Esophagus squamous epithelium (tissue), 5 donors: ENCODE data around the gene CA9. TPM values are rescaled to one million over a fixed set of nuclear protein-coding genes. Genes with fewer than 3 reads are reported as not detected.

Experiments used
- DNase-seq: peaks from one replicate; lab custom pipeline; 2025; lab: John Stamatoyannopoulos, UW
- H3K27ac ChIP-seq, 4 donors: fragments of 200-600 bp; sonication (generic); one replicate each; pipeline ENCODE4 v1.5.1; 2016 to 2019; ENCODE audit warnings: mild to moderate bottlenecking in 1 of 4
- H3K27me3 ChIP-seq, 4 donors: fragments of 200-600 bp; sonication (generic); 1 replicate in 3 of 4; 2 replicates in 1 of 4; pipeline versions ENCODE4 v1.5.1 to v1.6.0; 2017 to 2021; ENCODE audit warnings: antibody characterized with exemption in 1 of 4
- H3K36me3 ChIP-seq, 3 donors: fragments of 200-600 bp; sonication (generic); one replicate each; pipeline ENCODE4 v1.5.1; 2016 to 2019
- H3K4me1 ChIP-seq, 3 donors: fragments of 200-600 bp; sonication (generic); one replicate each; pipeline ENCODE4 v1.5.1; 2017 to 2019
- H3K4me3 ChIP-seq, 4 donors: fragments of 200-600 bp; sonication (generic); 1 replicate in 3 of 4; 2 replicates in 1 of 4; pipeline ENCODE4 v1.5.1; 2016 to 2019; ENCODE audit warnings: mild to moderate bottlenecking in 2 of 4, moderate library complexity in 1 of 4
- H3K9me3 ChIP-seq, 3 donors: fragments of 200-600 bp; sonication (generic); one replicate each; pipeline ENCODE4 v1.5.1; 2016 to 2019
- POLR2A ChIP-seq, 4 donors: fragments of 450-650 bp; IDR thresholded peaks; one replicate each; pipeline ENCODE4 v1.6.1; 2017; ENCODE audit warnings: antibody characterized with exemption in 4 of 4, mild to moderate bottlenecking in 4 of 4, moderate library complexity in 3 of 4
- WGBS, 2 donors: methylation state at CpG; one replicate each; pipeline ENCODE4 v1.1.5; 2018; 5-methylcytosine and 5-hydroxymethylcytosine counted together
- intact Hi-C: fragments of 100-400 bp; cut with DNase I; formaldehyde crosslinking; loops from one replicate; pipeline ENCODE4 v1.15.0; 2022
- total RNA-seq, 4 donors: library from RNA; depleted of rRNA; stranded (reverse); fragments of >200 nt; gene quantifications; one replicate each; pipeline ENCODE4 v1.1.0, GENCODE V29; 2016
- TF ChIP-seq, protein P1 (sequence below), 6 experiments: fragments of 450-650 bp in 4 of 6; fragments of 200-600 bp in 2 of 6; sonication (generic) in 2 of 6; IDR thresholded peaks; one replicate each; pipeline ENCODE4 v1.5.1; 2016 to 2019; ENCODE audit warnings: antibody characterized with exemption in 6 of 6, mild to moderate bottlenecking in 4 of 6, moderate library complexity in 4 of 6
- donor health status: DM: yes; HTN: yes; CAD: no.

The CA9 gene
- total RNA-seq, 4 donors from 2014 or later: 2.2 TPM; not detected in 3

DNA sequence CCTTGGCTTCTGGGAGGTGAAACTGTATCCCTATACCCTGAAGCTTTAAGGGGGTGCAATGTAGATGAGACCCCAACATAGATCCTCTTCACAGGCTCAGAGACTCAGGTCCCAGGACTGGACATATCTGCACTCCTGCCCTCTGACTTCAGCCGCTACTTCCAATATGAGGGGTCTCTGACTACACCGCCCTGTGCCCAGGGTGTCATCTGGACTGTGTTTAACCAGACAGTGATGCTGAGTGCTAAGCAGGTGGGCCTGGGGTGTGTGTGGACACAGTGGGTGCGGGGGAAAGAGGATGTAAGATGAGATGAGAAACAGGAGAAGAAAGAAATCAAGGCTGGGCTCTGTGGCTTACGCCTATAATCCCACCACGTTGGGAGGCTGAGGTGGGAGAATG, 5.4 kb downstream of the CA9 start:
- TF ChIP-seq POLR2A (IDR thresholded peaks at IDR 0.05): no peak
- TF ChIP-seq, protein P1, sequence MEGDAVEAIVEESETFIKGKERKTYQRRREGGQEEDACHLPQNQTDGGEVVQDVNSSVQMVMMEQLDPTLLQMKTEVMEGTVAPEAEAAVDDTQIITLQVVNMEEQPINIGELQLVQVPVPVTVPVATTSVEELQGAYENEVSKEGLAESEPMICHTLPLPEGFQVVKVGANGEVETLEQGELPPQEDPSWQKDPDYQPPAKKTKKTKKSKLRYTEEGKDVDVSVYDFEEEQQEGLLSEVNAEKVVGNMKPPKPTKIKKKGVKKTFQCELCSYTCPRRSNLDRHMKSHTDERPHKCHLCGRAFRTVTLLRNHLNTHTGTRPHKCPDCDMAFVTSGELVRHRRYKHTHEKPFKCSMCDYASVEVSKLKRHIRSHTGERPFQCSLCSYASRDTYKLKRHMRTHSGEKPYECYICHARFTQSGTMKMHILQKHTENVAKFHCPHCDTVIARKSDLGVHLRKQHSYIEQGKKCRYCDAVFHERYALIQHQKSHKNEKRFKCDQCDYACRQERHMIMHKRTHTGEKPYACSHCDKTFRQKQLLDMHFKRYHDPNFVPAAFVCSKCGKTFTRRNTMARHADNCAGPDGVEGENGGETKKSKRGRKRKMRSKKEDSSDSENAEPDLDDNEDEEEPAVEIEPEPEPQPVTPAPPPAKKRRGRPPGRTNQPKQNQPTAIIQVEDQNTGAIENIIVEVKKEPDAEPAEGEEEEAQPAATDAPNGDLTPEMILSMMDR (IDR thresholded peaks at IDR 0.05): no peak
- Histone ChIP-seq H3K9me3 (no peaks in the 10 kb centered on the region), H3K36me3 (peaks cover 0 to 18% (median 0%) of the 10 kb centered on the region in 3 donors), H3K27ac (no peak overlapping the region), H3K4me1 (peaks cover 11 to 35% (median 12%) of the 10 kb centered on the region in 3 donors), H3K27me3 (peaks cover 0 to 25% (median 3%) of the 10 kb centered on the region in 4 donors), H3K4me3 (no peak overlapping the region)
- intact Hi-C loops: no loop called here
- WGBS, 2 donors: 82 to 92% methylated on average over 5 of the region's 5 CpGs
- no peak for DNase-seq

DNA sequence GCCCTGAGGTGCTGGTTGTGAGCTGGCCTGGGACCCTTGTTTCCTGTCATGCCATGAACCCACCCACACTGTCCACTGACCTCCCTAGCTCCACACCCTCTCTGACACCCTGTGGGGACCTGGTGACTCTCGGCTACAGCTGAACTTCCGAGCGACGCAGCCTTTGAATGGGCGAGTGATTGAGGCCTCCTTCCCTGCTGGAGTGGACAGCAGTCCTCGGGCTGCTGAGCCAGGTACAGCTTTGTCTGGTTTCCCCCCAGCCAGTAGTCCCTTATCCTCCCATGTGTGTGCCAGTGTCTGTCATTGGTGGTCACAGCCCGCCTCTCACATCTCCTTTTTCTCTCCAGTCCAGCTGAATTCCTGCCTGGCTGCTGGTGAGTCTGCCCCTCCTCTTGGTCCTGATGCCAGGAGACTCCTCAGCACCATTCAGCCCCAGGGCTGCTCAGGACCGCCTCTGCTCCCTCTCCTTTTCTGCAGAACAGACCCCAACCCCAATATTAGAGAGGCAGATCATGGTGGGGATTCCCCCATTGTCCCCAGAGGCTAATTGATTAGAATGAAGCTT, 6.1 kb downstream of the CA9 start:
- Histone ChIP-seq H3K27ac (peak overlapping the region in 2 of 4 donors; percentile 36 to 50), H3K27me3 (peaks cover 0 to 20% (median 3%) of the 10 kb centered on the region in 4 donors), H3K9me3 (no peaks in the 10 kb centered on the region), H3K36me3 (peaks cover 0 to 25% (median 0%) of the 10 kb centered on the region in 3 donors), H3K4me1 (peaks cover 11 to 34% (median 12%) of the 10 kb centered on the region in 3 donors), H3K4me3 (no peak overlapping the region)
- intact Hi-C loops: loop anchor here (10.0 kb wide), 1 partner anchor 75 kb away; the partner anchor contains the start of gene TESK1
- 79 to 84% methylated on average over 8 of the region's 8 CpGs for WGBS, 2 donors
- DNase-seq: no peak
- peak in 1 of 4 donors; percentile 1 for TF ChIP-seq POLR2A (IDR thresholded peaks at IDR 0.05)
- TF ChIP-seq, protein P1 (IDR thresholded peaks at IDR 0.05): no peak

DNA sequence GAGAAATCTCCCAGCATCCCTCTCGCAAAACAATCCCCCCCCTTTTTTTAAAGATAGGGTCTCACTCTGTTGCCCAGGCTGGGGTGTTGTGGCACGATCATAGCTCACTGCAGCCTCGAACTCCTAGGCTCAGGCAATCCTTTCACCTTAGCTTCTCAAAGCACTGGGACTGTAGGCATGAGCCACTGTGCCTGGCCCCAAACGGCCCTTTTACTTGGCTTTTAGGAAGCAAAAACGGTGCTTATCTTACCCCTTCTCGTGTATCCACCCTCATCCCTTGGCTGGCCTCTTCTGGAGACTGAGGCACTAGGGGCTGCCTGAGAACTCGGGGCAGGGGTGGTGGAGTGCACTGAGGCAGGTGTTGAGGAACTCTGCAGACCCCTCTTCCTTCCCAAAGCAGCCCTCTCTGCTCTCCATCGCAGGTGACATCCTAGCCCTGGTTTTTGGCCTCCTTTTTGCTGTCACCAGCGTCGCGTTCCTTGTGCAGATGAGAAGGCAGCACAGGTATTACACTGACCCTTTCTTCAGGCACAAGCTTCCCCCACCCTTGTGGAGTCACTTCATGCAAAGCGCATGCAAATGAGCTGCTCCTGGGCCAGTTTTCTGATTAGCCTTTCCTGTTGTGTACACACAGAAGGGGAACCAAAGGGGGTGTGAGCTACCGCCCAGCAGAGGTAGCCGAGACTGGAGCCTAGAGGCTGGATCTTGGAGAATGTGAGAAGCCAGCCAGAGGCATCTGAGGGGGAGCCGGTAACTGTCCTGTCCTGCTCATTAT, 6.8 kb downstream of the CA9 start:
- Histone ChIP-seq H3K36me3 (peaks cover 0 to 32% (median 0%) of the 10 kb centered on the region in 3 donors), H3K9me3 (no peaks in the 10 kb centered on the region), H3K27ac (peak overlapping the region in 2 of 4 donors; percentile 36 to 50), H3K27me3 (peaks cover 0 to 13% (median under 1%) of the 10 kb centered on the region in 4 donors), H3K4me1 (peaks cover 8 to 28% (median 9%) of the 10 kb centered on the region in 3 donors), H3K4me3 (no peak overlapping the region)
- 45 to 53% methylated on average over 13 to 14 of the region's 15 CpGs for WGBS, 2 donors
- TF ChIP-seq, protein P1 (IDR thresholded peaks at IDR 0.05): no peak
- no peak for TF ChIP-seq POLR2A (IDR thresholded peaks at IDR 0.05)
- DNase-seq: no peak
- intact Hi-C loops: loop anchor here (10.0 kb wide), 1 partner anchor 76 kb away; the partner anchor contains the start of gene TESK1

DNA sequence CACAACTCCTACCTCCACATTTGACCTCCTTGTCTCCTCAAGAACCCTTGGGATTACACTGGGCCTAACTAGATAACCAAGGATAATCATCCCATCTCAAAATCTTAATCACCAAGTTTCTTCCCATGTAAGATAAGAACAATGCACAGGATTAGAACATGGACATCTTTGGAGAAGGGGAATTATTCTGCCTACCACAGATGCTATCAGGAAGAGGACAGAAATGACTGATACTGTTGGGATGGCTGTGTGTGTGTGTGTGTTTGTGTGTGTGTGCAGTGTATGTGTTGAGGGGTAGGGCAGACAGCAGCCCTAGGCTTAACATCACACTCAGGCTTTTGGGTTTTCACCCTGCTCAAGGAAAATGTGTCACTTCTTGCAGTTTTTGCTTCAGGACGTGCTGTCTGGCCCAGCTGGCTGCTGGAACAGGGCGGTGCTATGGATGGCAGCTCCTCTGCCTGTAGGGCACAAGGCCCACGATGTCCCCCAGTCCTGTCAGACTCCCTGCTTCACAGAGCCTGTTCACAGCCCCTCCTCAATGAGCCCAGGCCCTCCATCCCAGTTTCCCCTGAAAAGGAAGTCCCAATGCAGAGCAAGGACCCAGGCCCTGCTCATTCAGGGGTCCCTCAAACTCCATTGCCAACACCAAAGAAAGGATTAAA, 7.7 kb downstream of the CA9 start:
- H3K36me3 ChIP-seq: peaks cover 0 to 34% (median 0%) of the 10 kb centered on the region in 3 donors
- peak overlapping the region; percentile 14 to 90 (median 51) for H3K27ac ChIP-seq

More for the DNA sequence above, 7.7 kb downstream of the CA9 start:
- 32 to 40% methylated on average over 2 to 3 of the region's 3 CpGs for whole genome bisulfite sequencing, 2 donors
- no peak overlapping the region for H3K4me3 ChIP-seq
- no peak for DNase-seq
- peaks cover 0 to 4% (median 0%) of the 10 kb centered on the region in 4 donors for H3K27me3 ChIP-seq
- no peaks in the 10 kb centered on the region for H3K9me3 ChIP-seq
- intact Hi-C loops: loop anchor here (10.0 kb wide), 1 partner anchor 77 kb away; the partner anchor contains the start of gene TESK1
- H3K4me1 ChIP-seq: peaks cover 0 to 19% (median 0%) of the 10 kb centered on the region in 3 donors
- TF ChIP-seq, protein P1 (IDR thresholded peaks at IDR 0.05): no peak
- no peak for TF ChIP-seq POLR2A (IDR thresholded peaks at IDR 0.05)
